Brain microvascular endothelial cell (primary cell): ENCODE measurements around the gene PBX1.
"Not testable (repeated sequence)": the region's sequence is repeated elsewhere in the genome, so short reads cannot be mapped to it uniquely, and the experiment has no call there.

ENCODE experiments used
- DNase-seq: peaks from one replicate; pipeline ENCODE4 v3.0.0-alpha.2; 2020
- H3K27ac ChIP-seq: fragments of 250-450 bp; sonication (Bioruptor Pico); 2 replicates; pipeline ENCODE4 v1.5.1; 2020; ENCODE audit warnings: mild to moderate bottlenecking, moderate library complexity
- H3K27me3 ChIP-seq: fragments of 250-450 bp; sonication (Bioruptor Pico); replicated peaks from 2 replicates; pipeline ENCODE4 v1.5.1; 2020; ENCODE audit warnings: mild to moderate bottlenecking
- H3K36me3 ChIP-seq: fragments of 250-450 bp; sonication (Bioruptor Pico); replicated peaks from 2 replicates; pipeline ENCODE4 v1.5.1; 2020; ENCODE audit warnings: mild to moderate bottlenecking
- H3K4me3 ChIP-seq: 2 replicates; pipeline ENCODE4 v1.5.1; 2011; ENCODE audit warnings: low read depth, mild to moderate bottlenecking, control low read depth, low read length, moderate library complexity
- CTCF ChIP-seq: IDR thresholded peaks from 2 replicates; pipeline ENCODE4 v1.5.1; 2011; ENCODE audit warnings: low read depth, mild to moderate bottlenecking, moderate library complexity, low read length, control low read depth, inconsistent platforms; ENCODE audit errors: missing control alignments
- in situ Hi-C: cut with HindIII; loops from 2 replicates; pipeline ENCODE4 v1.10.0; 2017; ENCODE audit warnings: low sequenced_read_pairs, low pct_ligation_motif_present

Gene PBX1

GRCh38 chr1:164650531-164650930 lies 91.5 kb downstream of the PBX1 start:
- H3K27me3 ChIP-seq: no peaks in the 10 kb centered on the region
- no peak for TF ChIP-seq CTCF
- H3K36me3 ChIP-seq: no peaks in the 10 kb centered on the region
- no peak for DNase-seq
- H3K4me3 ChIP-seq: no peak overlapping the region
- in situ Hi-C loops: no loop called here
- no peak overlapping the region for H3K27ac ChIP-seq

GRCh38 chr1:164651351-164651951 lies 92.5 kb downstream of the PBX1 start:
- Histone ChIP-seq H3K27me3 (no peaks in the 10 kb centered on the region), H3K27ac (no peak overlapping the region), H3K4me3 (no peak overlapping the region), H3K36me3 (no peaks in the 10 kb centered on the region)
- in situ Hi-C loops: no loop called here
- no peak for TF ChIP-seq CTCF
- DNase-seq: peak; percentile 33

- DNase-seq, in situ Hi-C loops, H3K36me3 ChIP-seq, H3K4me3 ChIP-seq, H3K27me3 ChIP-seq, H3K27ac ChIP-seq: not testable (repeated sequence)
Observed at GRCh38 chr1:164652969-164653368, 94.0 kb downstream of the PBX1 start.

DNA sequence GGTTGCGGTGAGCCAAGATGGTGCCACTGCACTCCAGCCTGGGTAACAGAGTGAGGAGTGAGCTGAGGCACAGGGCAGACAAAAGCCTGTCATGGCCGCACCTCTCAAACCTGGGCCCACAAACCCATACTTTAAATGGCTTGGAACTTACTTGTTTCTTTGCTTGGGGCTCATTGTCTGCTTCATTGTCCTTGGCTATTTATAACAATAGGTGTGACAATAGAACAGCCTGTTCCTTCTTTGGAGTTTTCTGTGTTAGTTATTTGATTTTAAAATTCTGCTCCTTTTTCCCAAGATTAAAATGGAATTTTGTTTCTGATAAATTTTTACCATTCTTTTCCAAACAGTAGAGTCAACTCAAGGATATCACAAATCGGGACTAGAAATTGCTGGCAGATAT lies 94.7 kb downstream of the PBX1 start:
- Histone ChIP-seq H3K27me3 (no peaks in the 10 kb centered on the region), H3K36me3 (no peaks in the 10 kb centered on the region), H3K4me3 (no peak overlapping the region), H3K27ac (no peak overlapping the region)
- in situ Hi-C loops: no loop called here
- DNase-seq: no peak
- no peak for TF ChIP-seq CTCF

DNA sequence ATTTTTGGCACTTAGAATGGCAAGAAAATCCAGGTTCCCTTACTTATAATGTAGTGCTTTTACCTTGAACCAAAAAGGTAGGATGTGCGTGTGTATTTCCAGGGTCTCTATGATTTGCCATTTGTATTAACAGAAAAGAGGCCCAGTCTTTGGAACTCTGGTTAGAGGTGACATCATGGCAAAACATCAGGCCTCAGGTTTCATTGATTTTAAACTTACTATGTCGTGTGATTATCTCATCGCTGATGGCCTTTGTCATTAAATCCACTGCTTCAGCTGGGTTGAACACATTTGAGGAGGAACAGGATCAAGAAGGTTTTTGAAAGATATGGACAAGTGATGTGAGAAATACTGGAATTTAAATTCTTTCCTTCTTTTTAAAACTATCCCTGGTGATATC lies 95.2 kb downstream of the PBX1 start:
- Histone ChIP-seq H3K27me3 (no peaks in the 10 kb centered on the region), H3K27ac (no peak overlapping the region), H3K4me3 (no peak overlapping the region), H3K36me3 (no peaks in the 10 kb centered on the region)
- no peak for TF ChIP-seq CTCF
- in situ Hi-C loops: no loop called here
- no peak for DNase-seq

GRCh38 chr1:164658864-164659263 lies 99.9 kb downstream of the PBX1 start:
- DNase-seq: no peak
- no peak overlapping the region for H3K4me3 ChIP-seq
- no peak for TF ChIP-seq CTCF
- no peak overlapping the region for H3K27ac ChIP-seq
- no peaks in the 10 kb centered on the region for H3K36me3 ChIP-seq
- H3K27me3 ChIP-seq: no peaks in the 10 kb centered on the region
- in situ Hi-C loops: no loop called here
